Hepatocyte (in vitro differentiated cells): ENCODE results near the gene RARB.

Source experiments
- EZH2 ChIP-seq: fragments of 200-600 bp; sonication (generic); IDR thresholded peaks from 2 replicates; pipeline ENCODE4 v1.6.1; 2016; ENCODE audit warnings: antibody characterized with exemption, mild to moderate bottlenecking, borderline replicate concordance
- EZH2phosphoT487 ChIP-seq: fragments of 200-600 bp; sonication (generic); IDR thresholded peaks from one replicate; pipeline ENCODE4 v1.6.1; 2018; ENCODE audit warnings: antibody characterized with exemption, mild to moderate bottlenecking, low read depth, moderate library complexity; ENCODE audit not compliant: unreplicated experiment, severe bottlenecking
- TF ChIP-seq, protein P1 (sequence below): fragments of 200-600 bp; sonication (generic); IDR thresholded peaks from 2 replicates; pipeline ENCODE4 v1.5.1; 2016; ENCODE audit warnings: antibody characterized with exemption, mild to moderate bottlenecking; ENCODE audit not compliant: poor library complexity

DNA sequence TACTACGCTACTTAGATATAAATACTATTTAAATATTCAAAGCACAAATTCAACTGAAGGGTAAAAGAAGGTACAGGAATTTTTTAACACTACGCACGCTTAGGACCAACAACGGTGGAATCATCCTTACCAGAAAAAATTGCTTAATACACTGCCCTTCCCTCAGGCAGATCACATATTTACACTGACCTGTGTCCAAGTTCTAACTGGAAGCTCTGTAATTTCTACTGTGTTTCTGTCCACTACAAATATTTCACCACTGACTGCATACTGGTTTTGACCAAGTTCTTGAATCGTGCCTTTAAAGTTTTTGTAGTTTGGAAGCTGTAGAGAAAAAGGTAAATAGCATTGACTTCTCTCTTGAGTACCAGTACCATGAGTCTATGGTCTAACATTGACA lies 192.4 kb downstream of the RARB start:
- TF ChIP-seq, protein P1, sequence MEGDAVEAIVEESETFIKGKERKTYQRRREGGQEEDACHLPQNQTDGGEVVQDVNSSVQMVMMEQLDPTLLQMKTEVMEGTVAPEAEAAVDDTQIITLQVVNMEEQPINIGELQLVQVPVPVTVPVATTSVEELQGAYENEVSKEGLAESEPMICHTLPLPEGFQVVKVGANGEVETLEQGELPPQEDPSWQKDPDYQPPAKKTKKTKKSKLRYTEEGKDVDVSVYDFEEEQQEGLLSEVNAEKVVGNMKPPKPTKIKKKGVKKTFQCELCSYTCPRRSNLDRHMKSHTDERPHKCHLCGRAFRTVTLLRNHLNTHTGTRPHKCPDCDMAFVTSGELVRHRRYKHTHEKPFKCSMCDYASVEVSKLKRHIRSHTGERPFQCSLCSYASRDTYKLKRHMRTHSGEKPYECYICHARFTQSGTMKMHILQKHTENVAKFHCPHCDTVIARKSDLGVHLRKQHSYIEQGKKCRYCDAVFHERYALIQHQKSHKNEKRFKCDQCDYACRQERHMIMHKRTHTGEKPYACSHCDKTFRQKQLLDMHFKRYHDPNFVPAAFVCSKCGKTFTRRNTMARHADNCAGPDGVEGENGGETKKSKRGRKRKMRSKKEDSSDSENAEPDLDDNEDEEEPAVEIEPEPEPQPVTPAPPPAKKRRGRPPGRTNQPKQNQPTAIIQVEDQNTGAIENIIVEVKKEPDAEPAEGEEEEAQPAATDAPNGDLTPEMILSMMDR = no peak
- TF ChIP-seq EZH2phosphoT487 (no peak), EZH2 (no peak)
